Measurements from ENCODE around the gene P2RX1. TPM values are rescaled to one million over a fixed set of nuclear protein-coding genes. Genes with fewer than 3 reads are reported as not detected.

Gene P2RX1
- total RNA-seq, 2 donors from 2014 or later, result 39.2 to 45.4 TPM

DNA sequence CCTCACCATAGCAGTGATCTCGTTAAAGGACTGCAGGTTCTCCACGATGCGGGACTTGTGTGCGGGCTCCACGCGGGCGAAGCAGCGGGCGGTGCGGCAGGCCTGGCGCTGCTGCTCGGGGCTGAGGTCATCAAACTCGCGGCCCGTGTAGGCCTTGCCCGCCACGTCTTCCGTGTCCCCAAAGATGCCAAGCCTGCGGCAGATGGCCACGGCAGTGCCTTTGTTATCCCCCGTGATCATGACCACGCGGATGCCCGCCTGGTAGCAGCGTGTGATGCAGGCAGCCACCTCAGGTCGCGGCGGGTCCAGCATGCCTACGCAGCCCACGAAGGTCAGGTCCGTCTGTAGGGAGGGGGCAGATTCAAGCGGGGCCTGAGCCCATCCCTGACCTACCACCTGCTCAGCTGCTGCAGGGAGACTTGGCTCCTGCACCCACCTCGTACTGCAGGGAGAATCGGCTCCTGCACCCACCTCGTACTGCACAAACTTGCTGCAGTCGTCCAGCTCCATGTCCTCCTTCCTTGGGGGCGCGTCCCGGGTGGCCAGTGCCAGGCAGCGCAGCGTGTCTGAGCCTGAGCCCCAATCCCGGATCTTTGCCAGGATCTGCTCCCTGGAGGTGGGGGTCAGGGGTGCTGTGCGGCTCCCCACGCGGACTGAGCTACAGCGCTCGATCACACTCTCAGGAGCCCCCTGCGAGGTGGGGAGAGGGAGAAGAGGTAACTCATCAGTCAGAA lies 24.9 kb upstream of the P2RX1 start:
- WGBS, 2 donors, result 93 to 96% methylated on average over 31 to 47 of the region's 48 CpGs
- TF ChIP-seq POLR2A (IDR thresholded peaks at IDR 0.05), result no peak
- TF ChIP-seq, protein P1, sequence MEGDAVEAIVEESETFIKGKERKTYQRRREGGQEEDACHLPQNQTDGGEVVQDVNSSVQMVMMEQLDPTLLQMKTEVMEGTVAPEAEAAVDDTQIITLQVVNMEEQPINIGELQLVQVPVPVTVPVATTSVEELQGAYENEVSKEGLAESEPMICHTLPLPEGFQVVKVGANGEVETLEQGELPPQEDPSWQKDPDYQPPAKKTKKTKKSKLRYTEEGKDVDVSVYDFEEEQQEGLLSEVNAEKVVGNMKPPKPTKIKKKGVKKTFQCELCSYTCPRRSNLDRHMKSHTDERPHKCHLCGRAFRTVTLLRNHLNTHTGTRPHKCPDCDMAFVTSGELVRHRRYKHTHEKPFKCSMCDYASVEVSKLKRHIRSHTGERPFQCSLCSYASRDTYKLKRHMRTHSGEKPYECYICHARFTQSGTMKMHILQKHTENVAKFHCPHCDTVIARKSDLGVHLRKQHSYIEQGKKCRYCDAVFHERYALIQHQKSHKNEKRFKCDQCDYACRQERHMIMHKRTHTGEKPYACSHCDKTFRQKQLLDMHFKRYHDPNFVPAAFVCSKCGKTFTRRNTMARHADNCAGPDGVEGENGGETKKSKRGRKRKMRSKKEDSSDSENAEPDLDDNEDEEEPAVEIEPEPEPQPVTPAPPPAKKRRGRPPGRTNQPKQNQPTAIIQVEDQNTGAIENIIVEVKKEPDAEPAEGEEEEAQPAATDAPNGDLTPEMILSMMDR (IDR thresholded peaks at IDR 0.05), result no peak
- Histone ChIP-seq H3K4me3 (no peak overlapping the region), H3K4me1 (no peaks in the 10 kb centered on the region), H3K9me3 (no peaks in the 10 kb centered on the region), H3K27me3 (no peaks in the 10 kb centered on the region), H3K27ac (no peak overlapping the region), H3K36me3 (replicated peaks in 1 of 2; ENCODE audit: insufficient read depth in 1 of 2, low read depth in 2 of 2) (peaks cover 0 to 8% of the 10 kb centered on the region in 2 donors)
- DNase-seq (no peak), ATAC-seq (no peak)
- intact Hi-C loops (cut with DNase I), result no loop called here

DNA sequence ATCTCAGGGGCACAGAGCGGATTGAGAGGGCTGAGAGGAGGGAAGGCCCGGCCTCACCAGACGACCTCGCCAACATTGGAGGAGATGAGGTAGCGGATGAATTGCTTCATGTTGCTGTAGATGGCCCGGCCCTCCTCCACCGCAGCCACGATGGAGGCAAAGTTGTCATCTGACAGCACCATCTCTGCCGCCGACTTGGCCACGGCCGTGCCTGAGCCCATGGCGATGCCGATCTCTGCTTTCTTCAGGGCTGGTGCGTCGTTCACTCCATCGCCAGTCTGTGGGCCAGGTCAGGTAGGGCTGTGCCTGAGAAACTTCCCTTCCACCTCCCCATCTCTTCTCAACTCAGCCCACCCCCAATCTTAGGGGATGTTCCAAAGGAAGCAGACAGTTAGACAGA lies 21.1 kb upstream of the P2RX1 start:
- no peak overlapping the region for H3K4me3 ChIP-seq
- H3K27me3 ChIP-seq, result no peaks in the 10 kb centered on the region
- 94 to 98% methylated on average over 15 to 17 of the region's 17 CpGs for WGBS, 2 donors
- no peak overlapping the region for H3K27ac ChIP-seq
- H3K36me3 ChIP-seq (replicated peaks in 1 of 2; ENCODE audit: insufficient read depth in 1 of 2, low read depth in 2 of 2), result peaks cover 0 to 8% of the 10 kb centered on the region in 2 donors
- H3K4me1 ChIP-seq, result no peaks in the 10 kb centered on the region
- no peaks in the 10 kb centered on the region for H3K9me3 ChIP-seq
- TF ChIP-seq, protein P1 (IDR thresholded peaks at IDR 0.05), result no peak
- no peak for TF ChIP-seq POLR2A (IDR thresholded peaks at IDR 0.05)
- intact Hi-C loops (cut with DNase I), result loop anchor here (10.0 kb wide), 1 partner anchor 67 kb away; no protein-coding TSS in a partner anchor
- ATAC-seq (no peak), DNase-seq (no peak)

DNA sequence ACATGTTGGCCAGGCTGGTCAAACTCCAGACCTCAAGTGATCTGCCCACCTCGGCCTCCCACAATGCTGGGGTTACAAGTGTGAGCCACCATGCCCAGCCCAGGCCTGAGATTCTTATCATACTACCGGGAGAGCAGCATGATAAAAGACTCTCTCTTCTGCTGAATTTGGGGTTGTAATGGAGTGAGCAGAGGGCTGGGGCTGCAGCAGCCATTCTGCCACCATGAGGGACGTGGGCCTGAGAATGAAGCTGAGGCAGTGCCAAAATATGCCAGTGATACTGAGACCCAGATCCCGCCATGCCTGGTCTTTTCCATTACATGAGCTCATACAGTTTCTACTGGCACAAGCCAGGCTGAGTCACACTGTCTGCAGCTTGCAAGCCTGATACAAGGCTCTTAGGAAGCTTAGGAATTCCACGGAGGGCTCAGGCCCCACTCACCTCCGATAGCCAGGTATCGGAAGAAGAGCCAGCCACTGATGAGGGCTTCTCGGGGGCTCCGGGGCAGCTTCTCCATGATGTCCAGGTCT lies 19.6 kb upstream of the P2RX1 start:
- Histone ChIP-seq H3K4me3 (no peak overlapping the region), H3K27ac (no peak overlapping the region), H3K27me3 (no peaks in the 10 kb centered on the region), H3K9me3 (no peaks in the 10 kb centered on the region), H3K4me1 (no peaks in the 10 kb centered on the region), H3K36me3 (replicated peaks in 1 of 2; ENCODE audit: insufficient read depth in 1 of 2, low read depth in 2 of 2) (peaks cover 0 to 8% of the 10 kb centered on the region in 2 donors)
- ATAC-seq (no peak), DNase-seq (no peak)
- TF ChIP-seq, protein P1 (IDR thresholded peaks at IDR 0.05), result no peak
- no peak for TF ChIP-seq POLR2A (IDR thresholded peaks at IDR 0.05)
- 98 to 100% methylated on average over 2 to 9 of the region's 9 CpGs for WGBS, 2 donors
- intact Hi-C loops (cut with DNase I), result loop anchor here (10.0 kb wide), 1 partner anchor 69 kb away; no protein-coding TSS in a partner anchor

DNA sequence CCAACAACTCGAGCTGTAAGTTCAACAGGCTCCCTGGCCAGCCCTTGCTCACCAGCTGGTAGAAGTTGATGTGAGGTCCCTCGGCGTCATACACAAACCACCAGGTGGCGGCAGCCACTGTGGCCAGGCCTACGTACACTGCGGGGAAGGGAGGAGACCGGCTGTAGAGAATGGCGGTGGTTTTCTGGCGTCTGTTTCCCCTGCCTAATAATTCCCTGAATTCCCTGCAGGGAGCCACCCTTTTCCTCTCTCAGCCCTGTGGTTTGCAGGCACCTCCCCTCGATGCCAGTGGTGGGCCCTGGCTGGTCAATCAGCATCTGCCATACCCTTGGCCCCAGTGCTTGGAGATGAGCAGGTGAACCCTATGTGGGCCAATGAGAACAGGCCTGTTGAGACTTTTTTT lies 18.9 kb upstream of the P2RX1 start:
- no peak overlapping the region for H3K27ac ChIP-seq
- intact Hi-C loops (cut with DNase I), result loop anchor here (10.0 kb wide), 1 partner anchor 70 kb away; no protein-coding TSS in a partner anchor
- H3K9me3 ChIP-seq, result no peaks in the 10 kb centered on the region
- H3K27me3 ChIP-seq, result no peaks in the 10 kb centered on the region
- DNase-seq (peak; percentile 75 to 80 (median 78)), ATAC-seq (peak; percentile 90)
- peaks cover 0 to 8% of the 10 kb centered on the region in 2 donors for H3K36me3 ChIP-seq (replicated peaks in 1 of 2; ENCODE audit: insufficient read depth in 1 of 2, low read depth in 2 of 2)
- TF ChIP-seq, protein P1 (IDR thresholded peaks at IDR 0.05), result peak; percentile 53 to 85 (median 71)
- no peak for TF ChIP-seq POLR2A (IDR thresholded peaks at IDR 0.05)
- no peak overlapping the region for H3K4me3 ChIP-seq
- no peaks in the 10 kb centered on the region for H3K4me1 ChIP-seq
- 33 to 71% methylated on average over 1 to 10 of the region's 10 CpGs for WGBS, 2 donors

Measured in body of pancreas (tissue), 4 donors.